Thyroid gland (tissue), 4 donors: ENCODE data around the gene CORO1C.

Experiments
- CTCF ChIP-seq, 6 experiments: fragments of 200-600 bp in 3 of 6; fragments of 450-650 bp in 3 of 6; sonication (generic) in 3 of 6; IDR thresholded peaks; one replicate each; pipeline ENCODE4 v1.5.1; 2016 to 2019; ENCODE audit warnings: antibody characterized with exemption in 6 of 6, mild to moderate bottlenecking in 2 of 6, inconsistent platforms in 1 of 6, moderate library complexity in 1 of 6
- POLR2A ChIP-seq, 2 donors: fragments of 450-650 bp; IDR thresholded peaks; one replicate each; pipeline ENCODE4 v1.6.1; 2017; ENCODE audit warnings: antibody characterized with exemption in 2 of 2, mild to moderate bottlenecking in 2 of 2, moderate library complexity in 1 of 2

GRCh38 chr12:108644811-108645120, 86.6 kb downstream of the CORO1C start:
- no peak for TF ChIP-seq CTCF (IDR thresholded peaks at IDR 0.05)
- TF ChIP-seq POLR2A (IDR thresholded peaks at IDR 0.05), result no peak
